Central memory CD8-positive, alpha-beta T cell (primary cell): Measurements from ENCODE around the gene ACOXL.

Experiments used
- ATAC-seq: fragments of 150-1000 bp; cut with Tn5 transposase; replicated peaks from 2 replicates; pipeline ENCODE4 v1.10.0; 2022; ENCODE audit warnings: mild to moderate bottlenecking, moderate FRiP score, moderate number of reproducible peaks; ENCODE audit not compliant: poor library complexity, severe bottlenecking; ENCODE audit errors: extremely low read depth
- DNase-seq, 2 donors: peaks; one replicate each; pipeline ENCODE4 v3.0.0; 2021; ENCODE audit warnings: low spot score in 2 of 2
- H3K27ac Mint-ChIP-seq: one replicate; pipeline ENCODE4 v1.8.0; 2022; ENCODE audit warnings: low read depth, mild to moderate bottlenecking, moderate library complexity, mixed read lengths
- H3K27me3 Mint-ChIP-seq: one replicate; pipeline ENCODE4 v1.8.0; 2022; ENCODE audit warnings: mixed read lengths
- H3K36me3 Mint-ChIP-seq: one replicate; pipeline ENCODE4 v1.8.0; 2022; ENCODE audit warnings: mild to moderate bottlenecking, moderate library complexity, mixed read lengths; ENCODE audit not compliant: insufficient read depth
- H3K4me1 Mint-ChIP-seq: one replicate; pipeline ENCODE4 v1.8.0; 2022; ENCODE audit warnings: mixed read lengths
- H3K4me3 Mint-ChIP-seq: one replicate; pipeline ENCODE4 v1.8.0; 2022; ENCODE audit warnings: mild to moderate bottlenecking, moderate library complexity, mixed read lengths
- H3K9me3 Mint-ChIP-seq: one replicate; pipeline ENCODE4 v1.8.0; 2022; ENCODE audit warnings: mixed read lengths

ACOXL gene

GRCh38 chr2:110813896-110814295 is 81.5 kb downstream of the ACOXL start:
- Mint-ChIP-seq H3K27me3 (peaks cover under 1% of the 10 kb centered on the region), H3K4me3 (no peak overlapping the region), H3K4me1 (peaks cover 7% of the 10 kb centered on the region), H3K36me3 (no peaks in the 10 kb centered on the region), H3K9me3 (no peaks in the 10 kb centered on the region), H3K27ac (no peak overlapping the region)
- ATAC-seq: no peak
- DNase-seq: no peak

- Mint-ChIP-seq H3K27me3 (peaks cover 12% of the 10 kb centered on the region), H3K36me3 (no peaks in the 10 kb centered on the region), H3K9me3 (no peaks in the 10 kb centered on the region), H3K27ac (no peak overlapping the region), H3K4me1 (peaks cover 24% of the 10 kb centered on the region), H3K4me3 (no peak overlapping the region)
- ATAC-seq (no peak), DNase-seq (no peak)
These were observed 83.6 kb downstream of the ACOXL start for GRCh38 chr2:110815938-110816337.

GRCh38 chr2:110816404-110817365 is 84.3 kb downstream of the ACOXL start:
- DNase-seq (no peak), ATAC-seq (no peak)
- Mint-ChIP-seq H3K4me1 (peaks cover 23% of the 10 kb centered on the region), H3K36me3 (no peaks in the 10 kb centered on the region), H3K9me3 (no peaks in the 10 kb centered on the region), H3K27ac (no peak overlapping the region), H3K4me3 (no peak overlapping the region), H3K27me3 (peaks cover 15% of the 10 kb centered on the region)

DNA sequence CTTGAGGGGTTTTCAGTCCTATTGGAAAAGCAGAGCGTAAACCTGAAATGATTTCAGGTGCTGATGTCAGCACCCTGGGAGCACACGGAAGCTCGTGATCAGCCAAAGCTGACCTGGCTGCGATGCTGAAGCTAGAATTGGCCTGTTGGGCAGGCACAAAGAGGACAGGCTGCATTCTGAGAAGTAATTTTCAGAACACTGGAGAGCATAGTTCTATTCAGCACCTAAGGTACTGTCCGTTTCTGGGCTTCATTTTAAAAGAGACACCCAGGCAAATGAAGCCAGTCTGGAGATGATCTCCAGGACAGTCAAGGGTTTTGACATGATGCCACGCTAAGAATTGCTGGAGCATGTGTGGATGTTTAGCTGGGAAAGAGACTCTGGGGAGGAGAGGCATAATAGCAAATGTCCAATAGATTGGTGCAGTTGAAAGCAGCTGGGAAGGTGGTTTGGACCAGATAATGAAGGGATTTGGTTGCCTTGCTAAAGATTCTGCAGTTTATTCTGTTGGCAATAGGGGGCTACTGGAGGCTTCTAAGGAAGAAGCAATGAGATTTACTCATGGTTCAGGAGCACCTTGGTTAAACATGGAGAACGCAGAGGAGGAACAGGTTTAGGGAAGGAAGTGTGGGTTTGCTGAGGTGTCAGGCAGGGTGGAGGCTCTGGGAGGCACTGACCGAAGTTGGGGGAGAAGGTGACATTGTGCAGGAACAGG is 86.6 kb downstream of the ACOXL start:
- ATAC-seq (no peak), DNase-seq (no peak)
- H3K9me3 Mint-ChIP-seq: no peaks in the 10 kb centered on the region
- peaks cover 15% of the 10 kb centered on the region for H3K27me3 Mint-ChIP-seq
- no peak overlapping the region for H3K27ac Mint-ChIP-seq
- peaks cover 19% of the 10 kb centered on the region for H3K4me1 Mint-ChIP-seq
- no peak overlapping the region for H3K4me3 Mint-ChIP-seq
- H3K36me3 Mint-ChIP-seq: no peaks in the 10 kb centered on the region

GRCh38 chr2:110819711-110820110 is 87.3 kb downstream of the ACOXL start:
- Mint-ChIP-seq H3K27ac (no peak overlapping the region), H3K36me3 (no peaks in the 10 kb centered on the region), H3K4me1 (peaks cover 19% of the 10 kb centered on the region), H3K4me3 (no peak overlapping the region), H3K27me3 (peaks cover 15% of the 10 kb centered on the region), H3K9me3 (no peaks in the 10 kb centered on the region)
- ATAC-seq (no peak), DNase-seq (no peak)

GRCh38 chr2:110820128-110820527 is 87.8 kb downstream of the ACOXL start:
- Mint-ChIP-seq H3K9me3 (no peaks in the 10 kb centered on the region), H3K27ac (no peak overlapping the region), H3K4me1 (peaks cover 19% of the 10 kb centered on the region), H3K4me3 (no peak overlapping the region), H3K27me3 (peaks cover 15% of the 10 kb centered on the region), H3K36me3 (no peaks in the 10 kb centered on the region)
- DNase-seq: no peak
- no peak for ATAC-seq

DNA sequence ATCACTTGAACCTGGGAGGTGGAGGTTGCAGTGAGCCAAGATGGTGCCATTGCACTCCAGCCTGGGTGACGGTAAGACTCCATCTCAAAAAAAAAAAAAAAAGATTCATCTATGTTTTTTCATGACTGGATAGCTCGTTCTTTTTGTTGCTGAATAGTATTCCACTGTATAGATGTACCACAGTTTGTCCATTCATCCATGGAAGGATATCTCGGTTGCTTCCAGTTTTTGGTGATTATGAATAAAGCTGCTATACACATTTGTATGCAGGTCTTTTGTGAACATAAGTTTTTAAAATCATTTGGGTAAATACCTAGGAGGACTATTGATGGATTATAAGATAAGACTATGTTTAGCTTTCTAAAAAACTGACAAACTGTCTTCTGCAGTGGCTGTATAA is 90.8 kb downstream of the ACOXL start:
- Mint-ChIP-seq H3K36me3 (no peaks in the 10 kb centered on the region), H3K4me1 (peaks cover 34% of the 10 kb centered on the region), H3K27me3 (peaks cover 15% of the 10 kb centered on the region), H3K27ac (no peak overlapping the region), H3K9me3 (no peaks in the 10 kb centered on the region), H3K4me3 (no peak overlapping the region)
- ATAC-seq: no peak
- DNase-seq: no peak

DNA sequence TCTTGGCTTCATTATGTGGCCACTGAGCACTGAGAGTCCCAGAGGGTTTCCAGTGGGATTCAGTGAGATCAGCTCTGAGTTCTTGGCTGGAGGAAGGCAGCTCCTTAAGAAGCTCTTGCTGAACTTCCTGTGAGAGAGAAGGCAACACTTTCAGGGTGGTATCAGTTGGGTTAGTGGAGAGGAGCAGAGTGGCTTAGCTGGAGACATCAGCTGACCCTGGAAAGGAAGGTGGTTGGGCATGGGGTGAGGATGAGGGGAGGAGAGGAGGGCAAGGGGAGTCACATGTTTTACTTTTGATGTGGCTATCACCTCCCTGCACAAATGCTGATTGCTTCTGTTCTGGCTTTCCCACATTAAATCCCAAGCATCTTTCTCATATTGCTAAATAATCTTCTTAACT is 95.1 kb downstream of the ACOXL start:
- Mint-ChIP-seq H3K9me3 (no peaks in the 10 kb centered on the region), H3K27me3 (no peaks in the 10 kb centered on the region), H3K4me3 (peak overlapping the region; percentile 55), H3K4me1 (peaks cover 27% of the 10 kb centered on the region), H3K27ac (peak overlapping the region; percentile 4), H3K36me3 (no peaks in the 10 kb centered on the region)
- ATAC-seq (peak; percentile 97), DNase-seq (no peak)

DNA sequence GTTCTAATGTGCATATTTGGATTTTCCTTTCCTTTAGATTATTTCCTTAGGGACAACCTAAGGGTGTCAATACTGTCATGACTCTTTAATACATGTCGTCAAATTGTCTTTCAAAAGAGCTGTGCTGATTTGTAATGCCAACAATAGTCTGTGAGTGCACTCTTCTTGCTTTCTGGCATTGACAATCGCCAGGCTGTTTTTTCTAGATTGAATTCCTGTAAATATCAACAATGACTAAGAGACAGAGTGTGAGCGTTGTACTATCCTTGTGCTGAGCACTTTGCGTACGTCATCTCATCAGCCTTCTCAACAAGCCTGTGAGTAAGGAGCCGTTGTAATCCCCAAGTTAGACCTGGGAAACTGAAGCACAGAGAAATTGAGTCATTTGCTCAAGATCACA is 96.0 kb downstream of the ACOXL start:
- Mint-ChIP-seq H3K36me3 (no peaks in the 10 kb centered on the region), H3K27ac (no peak overlapping the region), H3K27me3 (no peaks in the 10 kb centered on the region), H3K4me1 (peaks cover 27% of the 10 kb centered on the region), H3K4me3 (peak overlapping the region; percentile 55), H3K9me3 (no peaks in the 10 kb centered on the region)
- no peak for DNase-seq
- no peak for ATAC-seq

GRCh38 chr2:110829413-110830146 is 97.2 kb downstream of the ACOXL start:
- H3K36me3 Mint-ChIP-seq: no peaks in the 10 kb centered on the region
- no peak overlapping the region for H3K27ac Mint-ChIP-seq
- no peak for DNase-seq
- H3K9me3 Mint-ChIP-seq: no peaks in the 10 kb centered on the region
- H3K4me3 Mint-ChIP-seq: no peak overlapping the region
- ATAC-seq: no peak
- peaks cover 27% of the 10 kb centered on the region for H3K4me1 Mint-ChIP-seq
- H3K27me3 Mint-ChIP-seq: no peaks in the 10 kb centered on the region

GRCh38 chr2:110832740-110833139 is 100.4 kb downstream of the ACOXL start:
- DNase-seq: no peak
- ATAC-seq: no peak
- Mint-ChIP-seq H3K9me3 (no peaks in the 10 kb centered on the region), H3K36me3 (no peaks in the 10 kb centered on the region), H3K4me3 (no peak overlapping the region), H3K27me3 (no peaks in the 10 kb centered on the region), H3K4me1 (peaks cover 15% of the 10 kb centered on the region), H3K27ac (no peak overlapping the region)

DNA sequence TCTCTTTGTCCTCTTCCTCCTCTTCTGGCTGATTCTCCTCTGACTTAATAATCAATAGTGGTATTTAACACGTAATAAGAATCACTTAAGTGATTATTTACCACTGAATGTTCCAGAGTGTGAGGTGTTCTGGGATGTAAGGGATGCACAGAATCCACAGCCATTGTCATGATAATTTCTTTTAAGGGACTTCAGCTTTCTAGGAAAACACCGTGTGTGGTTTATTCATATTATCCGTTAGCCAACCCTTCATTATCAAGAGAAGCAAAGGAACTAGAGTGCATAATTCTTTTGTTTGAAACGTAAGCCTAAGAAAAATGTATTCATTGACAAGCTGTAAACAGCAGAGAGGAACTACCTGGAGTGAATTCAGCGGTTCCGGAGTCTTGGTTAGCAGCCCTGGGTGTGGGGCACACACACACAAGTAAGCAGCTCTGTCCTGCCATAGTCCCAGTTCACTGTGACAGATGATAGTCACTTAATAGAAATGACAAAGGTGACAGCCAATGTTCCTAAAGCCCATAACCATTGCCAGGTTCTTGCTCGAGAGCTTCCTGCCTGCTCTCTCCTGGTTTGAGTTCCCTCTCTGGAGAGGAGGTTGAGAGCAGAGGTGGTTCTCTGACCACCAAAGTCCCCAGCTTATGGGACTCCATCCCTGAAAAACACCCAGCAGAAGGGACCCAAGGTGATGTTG is 101.9 kb downstream of the ACOXL start:
- Mint-ChIP-seq H3K4me3 (no peak overlapping the region), H3K4me1 (peaks cover 4% of the 10 kb centered on the region), H3K27me3 (no peaks in the 10 kb centered on the region), H3K36me3 (no peaks in the 10 kb centered on the region), H3K27ac (no peak overlapping the region), H3K9me3 (no peaks in the 10 kb centered on the region)
- DNase-seq: no peak
- no peak for ATAC-seq
